Left renal cortex interstitium (tissue), 4 donors: ENCODE data around the gene SAMD4A. TPM values are rescaled to one million over a fixed set of nuclear protein-coding genes. Genes with fewer than 3 reads are reported as not detected.

Source experiments
- DNase-seq, 4 donors: peaks; one replicate each; pipeline ENCODE4 v3.0.0-alpha.2; 2013; ENCODE audit warnings: low read depth in 4 of 4, low spot score in 2 of 4, missing footprints in 1 of 4
- polyA plus RNA-seq, 4 donors: library from polyadenylated mRNA; unstranded; fragments of 120-200 nt; gene quantifications; one replicate each; pipeline ENCODE4 v1.2.1, GENCODE V29; 2013; ENCODE audit not compliant: insufficient read length in 4 of 4

The SAMD4A gene
- polyA plus RNA-seq, 4 donors = 8.2 to 11.3 (median 9.9) TPM

GRCh38 chr14:54814076-54814475, 247.1 kb downstream of the SAMD4A start:
- DNase-seq = no peak

GRCh38 chr14:54815016-54815415, 248.1 kb downstream of the SAMD4A start:
- DNase-seq = no peak

- no peak for DNase-seq
Measured at GRCh38 chr14:54815515-54815914, 248.6 kb downstream of the SAMD4A start.

- no peak for DNase-seq
Measured at GRCh38 chr14:54816450-54816849, 249.5 kb downstream of the SAMD4A start.

DNA sequence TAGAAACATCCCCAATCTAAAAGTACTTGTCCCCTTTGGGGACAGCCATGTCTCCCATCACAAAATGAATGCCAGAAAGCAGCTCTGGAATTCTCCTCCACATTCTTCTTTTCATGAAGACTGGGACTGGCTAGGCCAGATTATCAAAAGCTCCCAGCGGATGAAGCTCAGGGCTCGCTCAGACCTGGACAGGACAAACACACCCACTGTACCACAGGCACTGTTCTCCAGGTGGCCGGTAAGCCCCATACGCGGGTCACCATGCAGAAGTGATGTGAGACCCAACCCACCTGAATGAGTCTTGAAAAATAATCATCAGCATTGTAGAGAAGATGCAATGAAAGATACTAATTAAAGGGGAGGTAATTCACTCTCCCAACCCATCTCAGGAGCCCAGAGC, 250.6 kb downstream of the SAMD4A start:
- DNase-seq = no peak

DNA sequence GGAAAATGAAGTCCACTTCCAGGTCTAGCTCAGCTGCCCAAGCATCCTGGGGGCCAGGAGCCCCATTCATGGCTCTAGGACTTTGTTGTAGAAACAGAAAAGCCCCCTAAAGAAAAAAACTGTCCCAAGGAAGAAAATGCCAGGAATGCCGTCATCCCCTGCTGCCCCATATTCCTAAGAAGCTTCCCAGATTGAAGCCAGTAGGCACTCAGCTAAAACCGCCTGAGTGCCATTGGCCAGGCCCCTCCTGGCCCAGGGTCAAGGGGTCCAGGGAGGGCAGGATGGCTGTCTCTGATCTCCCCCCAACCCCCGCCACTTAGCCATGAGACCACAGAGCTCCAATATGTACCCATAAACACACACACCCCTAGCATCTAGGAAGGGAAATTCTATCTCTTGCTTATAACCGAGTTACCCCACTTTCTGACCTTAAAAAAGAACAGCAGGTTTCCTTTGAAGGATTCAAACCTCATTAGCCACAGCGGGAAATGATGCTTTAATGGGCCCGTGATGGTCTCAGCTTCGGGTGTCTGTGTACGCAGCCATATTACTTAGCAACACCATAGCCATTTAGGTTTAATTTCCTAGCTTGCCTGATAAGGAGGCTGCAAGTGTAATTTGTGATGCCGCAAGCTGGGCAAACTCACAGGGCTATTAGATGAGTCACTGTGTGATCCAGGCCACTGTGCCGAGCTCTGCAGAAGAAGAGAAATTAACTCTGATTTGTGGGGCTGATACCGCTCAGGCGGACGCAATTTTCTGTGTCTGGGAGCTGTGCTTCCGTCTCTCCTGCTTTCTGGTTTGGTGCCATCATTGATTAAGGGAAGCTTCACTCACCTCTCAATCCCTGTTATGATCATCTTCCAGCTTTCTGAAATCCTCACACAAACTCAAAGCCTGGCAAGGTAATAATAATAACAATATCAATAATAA, 251.5 kb downstream of the SAMD4A start:
- no peak for DNase-seq

GRCh38 chr14:54822685-54823084, 255.8 kb downstream of the SAMD4A start:
- DNase-seq = no peak

DNA sequence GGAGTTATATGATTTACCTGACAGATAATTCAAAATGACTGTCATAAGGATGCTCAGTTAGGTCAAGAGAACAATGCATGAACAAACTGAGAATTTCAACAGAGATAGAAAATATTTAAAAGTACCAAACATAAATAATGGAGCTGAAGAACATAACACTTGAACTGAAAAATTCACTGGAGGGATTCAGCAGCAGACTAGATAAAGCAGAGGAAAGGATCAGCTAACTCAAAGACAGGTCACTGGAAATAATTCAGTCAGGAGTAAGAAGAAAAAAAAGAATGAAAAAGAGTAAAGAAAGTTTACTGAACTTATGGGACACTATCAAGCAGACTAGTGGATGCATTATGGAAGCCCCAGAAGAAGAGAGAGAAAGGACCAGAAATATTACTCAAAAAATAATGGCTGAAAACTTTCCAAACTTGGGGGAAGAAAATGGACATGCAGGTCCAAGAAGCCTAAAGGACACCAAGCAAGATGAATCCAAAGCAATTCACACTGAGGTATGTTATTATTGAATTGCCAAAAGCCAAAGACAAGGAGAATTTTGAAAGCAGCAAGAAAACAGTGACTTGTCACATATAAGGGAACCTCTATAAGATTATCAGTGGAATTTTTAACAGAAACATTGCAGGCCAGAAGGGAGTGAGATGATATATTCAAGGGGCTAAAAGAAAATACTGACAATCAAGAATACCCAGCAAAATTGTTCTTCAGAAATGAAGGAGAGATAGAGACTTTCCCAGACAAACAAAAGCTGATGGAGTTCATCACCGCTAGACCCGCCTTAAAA, 257.0 kb downstream of the SAMD4A start:
- no peak for DNase-seq

- no peak for DNase-seq
Measured at GRCh38 chr14:54828037-54828436, 261.1 kb downstream of the SAMD4A start.

GRCh38 chr14:54829486-54830224, 262.7 kb downstream of the SAMD4A start:
- DNase-seq = no peak

DNA sequence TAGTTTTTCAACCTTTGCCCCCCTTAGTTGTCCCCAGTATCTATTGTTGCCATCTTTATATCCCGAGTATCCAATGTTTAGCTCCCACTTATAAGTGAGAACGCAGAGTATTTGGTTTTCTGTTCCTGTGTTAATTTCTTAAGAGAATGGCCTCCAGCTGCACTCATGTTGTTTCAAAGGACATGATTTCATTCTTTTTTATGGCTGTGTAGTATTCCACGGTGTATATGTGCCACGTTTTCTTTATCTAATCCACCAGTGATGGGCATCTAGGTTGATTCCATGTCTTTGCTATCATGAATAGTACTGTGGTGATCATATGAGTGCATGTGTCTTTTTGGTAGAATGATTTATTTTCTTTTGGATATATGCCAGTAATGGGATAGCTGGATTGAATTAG, 263.7 kb downstream of the SAMD4A start:
- DNase-seq = no peak

GRCh38 chr14:54834081-54834480, 267.2 kb downstream of the SAMD4A start:
- no peak for DNase-seq

- no peak for DNase-seq
Measured at GRCh38 chr14:54834727-54835126, 267.8 kb downstream of the SAMD4A start.

DNA sequence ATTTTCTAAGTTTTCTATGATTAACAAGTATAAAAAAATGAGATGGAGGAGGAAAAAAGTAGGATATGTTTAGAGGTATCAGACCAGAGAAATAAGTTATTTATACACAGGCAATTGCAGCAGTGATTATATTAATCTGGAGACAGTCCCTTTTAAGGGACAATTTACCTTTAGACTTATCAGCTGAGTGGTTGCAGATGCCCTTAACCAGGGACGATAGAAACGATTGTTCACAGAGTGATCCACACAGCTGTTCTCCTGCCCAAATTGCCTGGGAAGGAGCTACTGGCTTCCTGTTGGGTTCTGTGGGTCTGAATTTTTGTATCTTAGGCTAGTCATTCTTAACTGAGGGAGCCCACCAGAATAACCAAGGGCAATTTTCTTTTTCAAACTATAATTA, 269.3 kb downstream of the SAMD4A start:
- DNase-seq = no peak

GRCh38 chr14:54837508-54838149, 270.7 kb downstream of the SAMD4A start:
- no peak for DNase-seq

DNA sequence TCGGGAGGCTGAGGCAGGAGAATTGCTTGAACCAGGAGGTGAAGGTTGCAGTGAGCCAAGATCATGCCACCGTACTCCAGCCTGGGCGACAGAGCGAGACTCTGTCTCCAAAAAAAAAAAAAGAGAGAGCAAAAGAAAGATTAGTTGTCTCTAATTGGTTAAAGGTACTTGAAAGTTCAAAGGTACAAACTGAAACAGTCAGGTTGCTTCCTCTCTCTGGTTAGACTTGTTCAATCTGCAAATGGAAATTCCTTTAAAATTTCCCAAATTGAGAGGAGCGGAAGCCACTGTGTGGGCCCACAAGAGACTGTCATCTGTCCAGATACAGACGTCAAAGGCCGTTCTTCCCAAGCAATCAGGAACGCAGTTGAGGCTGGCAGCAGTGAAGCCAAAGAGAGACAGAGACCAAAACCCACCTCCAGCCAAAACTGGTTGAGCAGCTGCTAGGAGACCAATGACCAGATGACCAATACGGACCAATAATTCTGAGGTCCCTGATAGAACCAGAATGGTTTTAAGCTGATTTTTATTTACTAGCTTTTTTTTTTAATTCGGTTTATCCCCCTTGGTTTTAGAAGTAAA, 272.1 kb downstream of the SAMD4A start:
- DNase-seq = no peak

- no peak for DNase-seq
Measured at GRCh38 chr14:54839701-54840119, 272.8 kb downstream of the SAMD4A start.

DNA sequence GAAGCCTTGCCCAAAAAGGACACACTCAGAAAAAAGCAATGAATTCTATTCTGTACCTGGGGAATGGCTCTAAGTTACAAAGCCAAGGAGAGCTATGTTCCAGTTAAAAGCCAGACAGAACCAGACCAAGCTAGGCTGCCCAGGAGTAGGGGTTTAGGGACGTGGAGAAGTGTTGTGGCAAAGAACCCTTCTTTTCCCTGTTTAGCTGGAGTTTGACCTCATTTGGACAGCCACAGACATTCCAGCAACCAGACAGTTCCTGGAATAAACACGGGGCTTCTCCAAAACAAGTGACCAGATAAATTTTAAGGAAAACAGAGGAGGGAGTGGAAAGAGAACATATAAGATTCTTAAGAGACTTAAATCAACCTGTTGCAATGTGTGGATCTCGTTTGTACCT, 273.4 kb downstream of the SAMD4A start:
- no peak for DNase-seq

DNA sequence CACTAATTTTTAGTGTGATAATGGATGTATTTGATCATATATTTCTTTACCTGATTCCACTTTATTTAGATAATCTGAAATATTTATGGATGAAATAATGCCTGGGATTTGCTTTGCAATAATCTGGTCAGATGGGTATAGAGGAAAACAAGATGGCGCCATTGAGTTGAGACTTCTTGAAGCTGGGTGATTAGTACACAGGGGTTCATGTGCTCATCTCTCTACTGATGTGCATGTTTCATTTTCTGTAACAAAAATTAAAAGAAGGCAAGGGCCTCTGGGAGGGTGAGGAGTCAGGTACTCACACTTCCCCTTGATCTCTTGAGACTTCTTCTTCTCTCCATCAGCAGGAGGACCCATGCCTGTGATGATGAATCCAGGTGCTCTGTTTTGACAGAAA, 273.9 kb downstream of the SAMD4A start:
- no peak for DNase-seq
